ENCODE results near the gene WSCD1. TPM values are rescaled to one million over a fixed set of nuclear protein-coding genes. Genes with fewer than 3 reads are reported as not detected.

WSCD1 gene
- total RNA-seq, 4 donors from 2014 or later: 0.16 to 4.2 (median 3.0) TPM

- no peak for TF ChIP-seq CTCF (IDR thresholded peaks at IDR 0.05; ENCODE audit: low read depth)
These were observed 40.4 kb downstream of the WSCD1 start for GRCh38 chr17:6110592-6110991.

GRCh38 chr17:6120351-6120750, 50.2 kb downstream of the WSCD1 start:
- TF ChIP-seq CTCF (IDR thresholded peaks at IDR 0.05; ENCODE audit: low read depth): no peak

- TF ChIP-seq CTCF (IDR thresholded peaks at IDR 0.05; ENCODE audit: low read depth): no peak
These were observed 54.7 kb downstream of the WSCD1 start for GRCh38 chr17:6124856-6125255.

GRCh38 chr17:6126768-6127167, 56.6 kb downstream of the WSCD1 start:
- no peak for TF ChIP-seq CTCF (IDR thresholded peaks at IDR 0.05; ENCODE audit: low read depth)

- TF ChIP-seq CTCF (IDR thresholded peaks at IDR 0.05; ENCODE audit: low read depth): no peak
These were observed 64.5 kb downstream of the WSCD1 start for GRCh38 chr17:6134721-6135120.

- no peak for TF ChIP-seq CTCF (IDR thresholded peaks at IDR 0.05; ENCODE audit: low read depth)
These were observed 65.1 kb downstream of the WSCD1 start for GRCh38 chr17:6135236-6135635.

GRCh38 chr17:6135996-6136395, 65.8 kb downstream of the WSCD1 start:
- TF ChIP-seq CTCF (IDR thresholded peaks at IDR 0.05; ENCODE audit: low read depth): no peak

Measured in subcutaneous adipose tissue (tissue), 4 donors.